SK-N-SH (cell line): ENCODE results near the gene MIS12. TPM values are rescaled to one million over a fixed set of nuclear protein-coding genes. Genes with fewer than 3 reads are reported as not detected.

Source experiments
- CTCF ChIA-PET: fragments of 300-600, 350-600 bp; formaldehyde crosslinking; extraction: SDS; loops from one replicate; lab custom pipeline; 2021; lab: Yijun Ruan, JAX
- POLR2A ChIA-PET: fragments of 350-600 bp; sonication (Branson Sonifier 250); formaldehyde crosslinking; extraction: SDS; loops from one replicate; lab custom pipeline; 2020; ENCODE audit warnings: antibody characterized with exemption, inconsistent platforms; lab: Yijun Ruan, JAX
- DNase-seq: peaks from one replicate; pipeline ENCODE4 v3.0.0; 2012
- H2AFZ ChIP-seq: fragments of 200-600 bp; sonication (generic); 2 replicates; pipeline ENCODE4 v1.8.1; 2016; ENCODE audit warnings: antibody characterized with exemption, mild to moderate bottlenecking, low read depth
- H3F3A ChIP-seq: fragments of 200-600 bp; sonication (generic); replicated peaks from 2 replicates; pipeline ENCODE3; 2016; ENCODE audit warnings: antibody characterized with exemption, mild to moderate bottlenecking; ENCODE audit not compliant: insufficient read depth
- H3K27ac ChIP-seq, 2 experiments: fragments of 200-500 bp in 1 of 2; fragments of 200-600 bp in 1 of 2; sonication (Bioruptor generic) in 1 of 2; sonication (generic), shearing (Covaris generic) in 1 of 2; 2 replicates each; pipeline versions ENCODE4 v1.5.1 to v1.6.1; 2014 to 2016; ENCODE audit warnings: low read depth in 2 of 2, inconsistent platforms in 1 of 2, low read length in 1 of 2, mild to moderate bottlenecking in 1 of 2, mixed read lengths in 1 of 2
- H3K27me3 ChIP-seq: fragments of 200-600 bp; sonication (generic), shearing (Covaris generic); 2 replicates; pipeline ENCODE4 v1.6.1; 2016; ENCODE audit warnings: mixed run types; ENCODE audit not compliant: insufficient read depth
- H3K36me3 ChIP-seq, 2 experiments: fragments of 200-500 bp in 1 of 2; fragments of 200-600 bp in 1 of 2; sonication (Bioruptor generic) in 1 of 2; sonication (generic) in 1 of 2; replicated peaks in 1 of 2; 2 replicates each; pipeline versions ENCODE3 to v1.5.1; 2014 to 2016; ENCODE audit warnings: low read length in 1 of 2, mild to moderate bottlenecking in 1 of 2; ENCODE audit not compliant: insufficient read depth in 2 of 2, control insufficient read depth in 1 of 2
- H3K4me1 ChIP-seq, 2 experiments: fragments of 200-500 bp in 1 of 2; fragments of 200-600 bp in 1 of 2; sonication (Bioruptor generic) in 1 of 2; sonication (generic), shearing (Covaris generic) in 1 of 2; 2 replicates each; pipeline versions ENCODE4 v1.5.1 to v1.6.1; 2014 to 2016; ENCODE audit warnings: low read depth in 1 of 2, low read length in 1 of 2, mixed run types in 1 of 2; ENCODE audit not compliant: insufficient read depth in 2 of 2, control insufficient read depth in 1 of 2
- H3K4me2 ChIP-seq: fragments of 200-600 bp; sonication (generic), shearing (Covaris generic); 2 replicates; pipeline ENCODE4 v1.6.1; 2017; ENCODE audit warnings: mixed run types
- H3K4me3 ChIP-seq, 2 experiments: fragments of 200-500 bp in 1 of 2; fragments of 200-600 bp in 1 of 2; sonication (Bioruptor generic) in 1 of 2; sonication (generic), shearing (Covaris generic) in 1 of 2; 2 replicates each; pipeline versions ENCODE4 v1.5.1 to v1.8.1; 2014 to 2016; ENCODE audit warnings: low read depth in 2 of 2, inconsistent platforms in 1 of 2, low read length in 1 of 2, mild to moderate bottlenecking in 1 of 2, mixed read lengths in 1 of 2, moderate library complexity in 1 of 2
- H3K79me2 ChIP-seq: fragments of 200-600 bp; sonication (generic); 2 replicates; pipeline ENCODE4 v1.8.1; 2017; ENCODE audit warnings: mild to moderate bottlenecking; ENCODE audit not compliant: insufficient read depth
- H3K9ac ChIP-seq: fragments of 200-600 bp; sonication (generic); 2 replicates; pipeline ENCODE4 v1.6.1; 2017; ENCODE audit warnings: mixed run types
- H3K9me2 ChIP-seq: fragments of 200-600 bp; sonication (generic); 2 replicates; pipeline ENCODE4 v1.6.1; 2017; ENCODE audit warnings: mixed run types
- H3K9me3 ChIP-seq: fragments of 200-600 bp; sonication (generic); 2 replicates; pipeline ENCODE4 v1.6.1; 2017; ENCODE audit warnings: mixed run types, mild to moderate bottlenecking, moderate library complexity
- H4K20me1 ChIP-seq: fragments of 200-600 bp; sonication (generic); 2 replicates; pipeline ENCODE4 v1.6.1; 2017; ENCODE audit warnings: mild to moderate bottlenecking, mixed run types; ENCODE audit not compliant: insufficient read depth
- ELF1 ChIP-seq: IDR thresholded peaks from 2 replicates; pipeline ENCODE4 v1.4.0; 2012
- EP300 ChIP-seq, 2 experiments: IDR thresholded peaks; 2 replicates each; pipeline versions ENCODE4 v1.4.0 to v1.6.1; 2012; ENCODE audit warnings: borderline replicate concordance in 1 of 2, low read depth in 1 of 2, low read length in 1 of 2
- FOSL2 ChIP-seq: IDR thresholded peaks from 2 replicates; pipeline ENCODE4 v1.4.0; 2012; ENCODE audit warnings: low read depth, mild to moderate bottlenecking, moderate library complexity, borderline replicate concordance
- FOXM1 ChIP-seq: IDR thresholded peaks from 2 replicates; pipeline ENCODE4 v1.4.0; 2012; ENCODE audit warnings: low read depth, mild to moderate bottlenecking
- GATA2 ChIP-seq: sonication (generic); formaldehyde crosslinking; IDR thresholded peaks from 2 replicates; pipeline ENCODE4 v1.5.0; 2020; ENCODE audit warnings: mild to moderate bottlenecking, missing genetic modification reagents
- JUND ChIP-seq: IDR thresholded peaks from 2 replicates; pipeline ENCODE4 v1.4.0; 2012
- MEF2A ChIP-seq: IDR thresholded peaks from 2 replicates; pipeline ENCODE4 v1.4.0; 2012; ENCODE audit warnings: low read depth, borderline replicate concordance
- NFIC ChIP-seq: IDR thresholded peaks from 2 replicates; pipeline ENCODE4 v1.4.0; 2012; ENCODE audit warnings: borderline replicate concordance
- PBX3 ChIP-seq: IDR thresholded peaks from 2 replicates; pipeline ENCODE4; 2012
- POLR2AphosphoS5 ChIP-seq: IDR thresholded peaks from 2 replicates; pipeline ENCODE4 v1.6.1; 2012; ENCODE audit warnings: low read depth, low read length
- RCOR1 ChIP-seq: fragments of 150-350 bp; IDR thresholded peaks from 2 replicates; pipeline ENCODE4 v1.6.1; 2017; ENCODE audit warnings: antibody characterized with exemption, low read length
- RFX5 ChIP-seq: IDR thresholded peaks from 2 replicates; pipeline ENCODE4 v1.6.1; 2012; ENCODE audit warnings: mild to moderate bottlenecking, improper control_type of control experiment, low read length
- RXRA ChIP-seq: IDR thresholded peaks from 2 replicates; pipeline ENCODE4 v1.4.0; 2012; ENCODE audit warnings: low read depth, mild to moderate bottlenecking, borderline replicate concordance
- SIN3A ChIP-seq: IDR thresholded peaks from 2 replicates; pipeline ENCODE4 v1.6.1; 2012; ENCODE audit warnings: low read depth, mild to moderate bottlenecking, low read length, moderate library complexity, borderline replicate concordance
- TAF1 ChIP-seq: IDR thresholded peaks from 2 replicates; pipeline ENCODE4 v1.6.1; 2012; ENCODE audit warnings: low read depth, mild to moderate bottlenecking, low read length, moderate library complexity, borderline replicate concordance
- TCF12 ChIP-seq: IDR thresholded peaks from 2 replicates; pipeline ENCODE4 v1.4.0; 2012
- TEAD4 ChIP-seq: IDR thresholded peaks from 2 replicates; pipeline ENCODE4 v1.4.0; 2012; ENCODE audit warnings: mild to moderate bottlenecking, borderline replicate concordance; ENCODE audit not compliant: insufficient read depth
- ZBTB33 ChIP-seq: IDR thresholded peaks from 2 replicates; pipeline ENCODE4 v1.4.0; 2012; ENCODE audit warnings: low read depth, borderline replicate concordance
- WGBS: methylation state at CpG from one replicate; pipeline ENCODE4 v1.1.6; 2017; ENCODE audit warnings: low lambda C conversion rate; 5-methylcytosine and 5-hydroxymethylcytosine counted together
- polyA plus RNA-seq, 3 experiments: library from polyadenylated mRNA; depleted of rRNA; stranded (reverse); fragments of >200 nt; gene quantifications; 2 replicates each; pipeline ENCODE4 v1.2.3, GENCODE V29; 2012
- TF ChIP-seq, protein P1 (sequence below): IDR thresholded peaks from 2 replicates; pipeline ENCODE4 v1.4.0; 2012; ENCODE audit warnings: low read depth, borderline replicate concordance
- TF ChIP-seq, protein P2 (sequence below): fragments of 200-600 bp; sonication (generic); IDR thresholded peaks from 2 replicates; pipeline ENCODE4 v1.6.1; 2017; ENCODE audit warnings: antibody characterized with exemption, mild to moderate bottlenecking, moderate library complexity
- TF ChIP-seq, protein P3 (sequence below): IDR thresholded peaks from 2 replicates; pipeline ENCODE4 v1.6.1; 2012; ENCODE audit warnings: mild to moderate bottlenecking, low read depth, low read length, moderate library complexity

Gene MIS12
- polyA plus RNA-seq, 1 of the 3 experiments (the other 2 are of a cell fraction) = 9.3 TPM

DNA sequence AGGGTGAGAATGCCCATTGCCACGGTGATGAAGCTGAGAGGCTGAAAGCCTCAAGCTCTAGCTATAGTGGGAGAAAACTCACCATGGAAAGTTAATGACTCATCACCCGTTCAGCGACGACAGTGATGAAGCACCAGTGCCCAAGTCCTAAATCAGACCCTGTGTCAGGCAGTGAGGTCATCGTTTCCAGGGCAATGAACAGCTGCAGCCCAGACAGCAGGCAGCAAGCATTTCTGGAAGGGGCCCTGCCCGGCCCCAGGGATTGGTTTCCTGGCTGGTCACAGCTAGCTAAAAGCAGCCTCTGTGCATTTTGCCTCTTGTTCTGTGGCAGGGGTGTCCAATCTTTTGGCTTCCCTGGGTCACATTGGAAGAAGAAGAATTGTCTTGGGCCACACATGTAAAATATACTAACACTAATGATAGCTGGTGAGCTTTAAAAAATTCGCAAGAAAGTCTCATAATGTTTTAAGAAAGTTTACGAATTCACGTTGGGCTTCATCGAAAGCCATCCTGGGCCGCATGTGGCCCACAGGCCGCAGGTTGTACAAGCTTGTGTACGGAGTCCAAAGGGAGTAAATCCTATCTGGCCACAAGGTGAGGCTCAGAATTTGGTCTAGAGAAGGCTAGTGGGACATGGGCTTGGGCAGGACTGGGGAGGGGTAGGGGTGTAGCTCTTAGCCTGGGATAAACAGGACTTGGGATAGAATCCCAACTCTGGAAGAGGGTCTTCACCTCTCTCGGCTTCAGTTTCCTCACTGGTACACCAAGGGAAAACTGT is 40.6 kb downstream of the MIS12 start:
- peak; percentile 70 for DNase-seq
- POLR2A ChIA-PET = interaction anchor here (0.6 to 2.1 kb wide), 2 partner anchors 26 to 1822 kb away, joined by 4 to 6 read pairs; a partner anchor contains a TSS
- Histone ChIP-seq H3F3A (peaks cover 15% of the 10 kb centered on the region), H3K4me2 (peak overlapping the region; percentile 35; the same call in 1 of the 2 replicates), H2AFZ (0 out of 2 replicates have a peak overlapping the region, but pooled peaks have one; percentile 19), H3K4me1 (peaks cover 14 to 18% of the 10 kb centered on the region in 2 experiments; a peak in 3 of 4 replicates), H4K20me1 (no peaks in the 10 kb centered on the region), H3K36me3 (peaks cover 0 to 8% of the 10 kb centered on the region in 2 experiments)
- 56% methylated on average over 13 of the region's 14 CpGs for WGBS
- TF ChIP-seq ZBTB33 (peak; percentile 53; the same call in 1 of the 2 replicates), RXRA (peak; percentile 54; the same call in 1 of the 2 replicates), RFX5 (peak; percentile 67; the same call in 1 of the 2 replicates), ELF1 (no peak), JUND (peak; percentile 99), EP300 (IDR thresholded peaks at IDR 0.05; ENCODE audit: borderline replicate concordance in 1 of 2, low read depth in 1 of 2, low read length in 1 of 2) (peak; percentile 47 to 89), PBX3 (peak; percentile 100), TAF1 (no peak), NFIC (peak; percentile 48; the same call in 1 of the 2 replicates), SIN3A (peak; percentile 95; the same call in 1 of the 2 replicates), TEAD4 (0 out of 2 replicates have a peak, but pooled peaks have one; percentile 66), FOXM1 (no peak), MEF2A (no peak; the same call in 1 of the 2 replicates), POLR2AphosphoS5 (peak; percentile 80; the same call in 1 of the 2 replicates), TCF12 (peak; percentile 98), FOSL2 (peak; percentile 99), RCOR1 (no peak), GATA2 (no peak)
- TF ChIP-seq, protein P1, sequence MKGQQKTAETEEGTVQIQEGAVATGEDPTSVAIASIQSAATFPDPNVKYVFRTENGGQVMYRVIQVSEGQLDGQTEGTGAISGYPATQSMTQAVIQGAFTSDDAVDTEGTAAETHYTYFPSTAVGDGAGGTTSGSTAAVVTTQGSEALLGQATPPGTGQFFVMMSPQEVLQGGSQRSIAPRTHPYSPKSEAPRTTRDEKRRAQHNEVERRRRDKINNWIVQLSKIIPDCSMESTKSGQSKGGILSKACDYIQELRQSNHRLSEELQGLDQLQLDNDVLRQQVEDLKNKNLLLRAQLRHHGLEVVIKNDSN = 0 out of 2 replicates have a peak, but pooled peaks have one; percentile 14
- TF ChIP-seq, protein P2, sequence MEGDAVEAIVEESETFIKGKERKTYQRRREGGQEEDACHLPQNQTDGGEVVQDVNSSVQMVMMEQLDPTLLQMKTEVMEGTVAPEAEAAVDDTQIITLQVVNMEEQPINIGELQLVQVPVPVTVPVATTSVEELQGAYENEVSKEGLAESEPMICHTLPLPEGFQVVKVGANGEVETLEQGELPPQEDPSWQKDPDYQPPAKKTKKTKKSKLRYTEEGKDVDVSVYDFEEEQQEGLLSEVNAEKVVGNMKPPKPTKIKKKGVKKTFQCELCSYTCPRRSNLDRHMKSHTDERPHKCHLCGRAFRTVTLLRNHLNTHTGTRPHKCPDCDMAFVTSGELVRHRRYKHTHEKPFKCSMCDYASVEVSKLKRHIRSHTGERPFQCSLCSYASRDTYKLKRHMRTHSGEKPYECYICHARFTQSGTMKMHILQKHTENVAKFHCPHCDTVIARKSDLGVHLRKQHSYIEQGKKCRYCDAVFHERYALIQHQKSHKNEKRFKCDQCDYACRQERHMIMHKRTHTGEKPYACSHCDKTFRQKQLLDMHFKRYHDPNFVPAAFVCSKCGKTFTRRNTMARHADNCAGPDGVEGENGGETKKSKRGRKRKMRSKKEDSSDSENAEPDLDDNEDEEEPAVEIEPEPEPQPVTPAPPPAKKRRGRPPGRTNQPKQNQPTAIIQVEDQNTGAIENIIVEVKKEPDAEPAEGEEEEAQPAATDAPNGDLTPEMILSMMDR = no peak
- TF ChIP-seq, protein P3, sequence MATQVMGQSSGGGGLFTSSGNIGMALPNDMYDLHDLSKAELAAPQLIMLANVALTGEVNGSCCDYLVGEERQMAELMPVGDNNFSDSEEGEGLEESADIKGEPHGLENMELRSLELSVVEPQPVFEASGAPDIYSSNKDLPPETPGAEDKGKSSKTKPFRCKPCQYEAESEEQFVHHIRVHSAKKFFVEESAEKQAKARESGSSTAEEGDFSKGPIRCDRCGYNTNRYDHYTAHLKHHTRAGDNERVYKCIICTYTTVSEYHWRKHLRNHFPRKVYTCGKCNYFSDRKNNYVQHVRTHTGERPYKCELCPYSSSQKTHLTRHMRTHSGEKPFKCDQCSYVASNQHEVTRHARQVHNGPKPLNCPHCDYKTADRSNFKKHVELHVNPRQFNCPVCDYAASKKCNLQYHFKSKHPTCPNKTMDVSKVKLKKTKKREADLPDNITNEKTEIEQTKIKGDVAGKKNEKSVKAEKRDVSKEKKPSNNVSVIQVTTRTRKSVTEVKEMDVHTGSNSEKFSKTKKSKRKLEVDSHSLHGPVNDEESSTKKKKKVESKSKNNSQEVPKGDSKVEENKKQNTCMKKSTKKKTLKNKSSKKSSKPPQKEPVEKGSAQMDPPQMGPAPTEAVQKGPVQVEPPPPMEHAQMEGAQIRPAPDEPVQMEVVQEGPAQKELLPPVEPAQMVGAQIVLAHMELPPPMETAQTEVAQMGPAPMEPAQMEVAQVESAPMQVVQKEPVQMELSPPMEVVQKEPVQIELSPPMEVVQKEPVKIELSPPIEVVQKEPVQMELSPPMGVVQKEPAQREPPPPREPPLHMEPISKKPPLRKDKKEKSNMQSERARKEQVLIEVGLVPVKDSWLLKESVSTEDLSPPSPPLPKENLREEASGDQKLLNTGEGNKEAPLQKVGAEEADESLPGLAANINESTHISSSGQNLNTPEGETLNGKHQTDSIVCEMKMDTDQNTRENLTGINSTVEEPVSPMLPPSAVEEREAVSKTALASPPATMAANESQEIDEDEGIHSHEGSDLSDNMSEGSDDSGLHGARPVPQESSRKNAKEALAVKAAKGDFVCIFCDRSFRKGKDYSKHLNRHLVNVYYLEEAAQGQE = peak; percentile 36; the same call in 1 of the 2 replicates
- TF ChIP-seq, all 33 proteins: peak for 14
- Histone ChIP-seq H3K9ac (peak overlapping the region; percentile 64), H3K9me2 (no peaks in the 10 kb centered on the region), H3K79me2 (no peaks in the 10 kb centered on the region), H3K27ac (peak overlapping the region; percentile 66 to 96; a peak in 3 of 4 replicates), H3K4me3 (no peak overlapping the region), H3K9me3 (no peaks in the 10 kb centered on the region), H3K27me3 (no peaks in the 10 kb centered on the region)
- CTCF ChIA-PET = no interaction called here
